PC-9 (cell line): ENCODE data around the gene AGAP1. TPM values are rescaled to one million over a fixed set of nuclear protein-coding genes. Genes with fewer than 3 reads are reported as not detected.

Experiments used
- BruUV-seq: library from RNA; stranded (reverse); fragments of 400-500 nt; replicated peaks from 2 replicates; lab custom pipeline; 2021; lab: Mats Ljungman, UMichigan
- CTCF ChIA-PET: fragments of 300-600 bp; sonication (Branson Sonifier 250); formaldehyde crosslinking; loops from one replicate; lab custom pipeline; 2022; ENCODE audit warnings: antibody characterized with exemption; lab: Charles Lee
- POLR2A ChIA-PET: fragments of 300-600 bp; sonication (Branson Sonifier 250); formaldehyde crosslinking; loops from one replicate; lab custom pipeline; 2022; ENCODE audit warnings: antibody characterized with exemption; ENCODE audit not compliant: unreplicated experiment; lab: Charles Lee
- DNase-seq, 2 experiments: peaks; one replicate each; pipeline versions ENCODE4 v3.0.0 to v3.0.0-alpha.2; 2015 to 2022; ENCODE audit warnings: mixed read lengths in 1 of 2
- H2AFZ ChIP-seq: fragments of 200-600 bp; sonication (generic); 2 replicates; pipeline ENCODE4 v1.8.1; 2017; ENCODE audit warnings: antibody characterized with exemption
- H3F3A ChIP-seq: fragments of 200-600 bp; sonication (generic); 2 replicates; pipeline ENCODE4 v1.8.1; 2017; ENCODE audit warnings: antibody characterized with exemption, mild to moderate bottlenecking, low read depth; ENCODE audit not compliant: insufficient read depth
- H3K27ac ChIP-seq: fragments of 200-600 bp; sonication (generic); 2 replicates; pipeline ENCODE4 v1.6.1; 2016; ENCODE audit warnings: mixed run types
- H3K27me3 ChIP-seq: fragments of 200-600 bp; sonication (generic); 2 replicates; pipeline ENCODE4 v1.6.1; 2016; ENCODE audit warnings: low read depth, mixed run types; ENCODE audit not compliant: insufficient read depth
- H3K36me3 ChIP-seq: fragments of 200-600 bp; sonication (generic); 2 replicates; pipeline ENCODE4 v1.6.1; 2016; ENCODE audit warnings: low read depth, mixed run types
- H3K4me1 ChIP-seq: fragments of 200-600 bp; sonication (generic); replicated peaks from 2 replicates; pipeline ENCODE4 v1.6.1; 2016; ENCODE audit warnings: mixed run types; ENCODE audit not compliant: insufficient read depth
- H3K4me2 ChIP-seq: fragments of 200-600 bp; sonication (generic); 2 replicates; pipeline ENCODE4 v1.6.1; 2017; ENCODE audit warnings: mixed run types
- H3K4me3 ChIP-seq: fragments of 200-600 bp; sonication (generic); 2 replicates; pipeline ENCODE4 v1.6.1; 2016; ENCODE audit warnings: mixed run types
- H3K79me2 ChIP-seq: fragments of 200-600 bp; sonication (generic); 2 replicates; pipeline ENCODE4 v1.6.1; 2017; ENCODE audit warnings: low read depth, mixed run types
- H3K9me2 ChIP-seq: fragments of 200-600 bp; sonication (generic); 2 replicates; pipeline ENCODE4 v1.8.1; 2017; ENCODE audit warnings: mild to moderate bottlenecking; ENCODE audit not compliant: insufficient read depth
- H3K9me3 ChIP-seq: fragments of 200-600 bp; sonication (generic); 2 replicates; pipeline ENCODE4 v1.8.1; 2016; ENCODE audit warnings: low read depth; ENCODE audit not compliant: insufficient read depth
- H4K20me1 ChIP-seq: fragments of 200-600 bp; sonication (generic); 2 replicates; pipeline ENCODE4 v1.8.1; 2017; ENCODE audit not compliant: insufficient read depth
- EZH2 ChIP-seq: fragments of 200-600 bp; sonication (generic); IDR thresholded peaks from 2 replicates; pipeline ENCODE4 v1.8.0; 2017; ENCODE audit warnings: antibody characterized with exemption, low read depth
- intact Hi-C: fragments of 100-400 bp; cut with micrococcal nuclease; formaldehyde crosslinking; loops from one replicate; pipeline ENCODE4 v1.10.0; 2022; ENCODE audit not compliant: unreplicated experiment
- total RNA-seq: library from RNA; stranded (reverse); gene quantifications from 2 replicates; pipeline ENCODE4 v1.2.3, GENCODE V29; 2021
- TF ChIP-seq, protein P1 (sequence below): fragments of 200-600 bp; sonication (generic); conservative IDR thresholded peaks from 2 replicates; pipeline ENCODE4 v1.6.1; 2017; ENCODE audit warnings: mixed run types, antibody characterized with exemption, mild to moderate bottlenecking, moderate library complexity

The AGAP1 gene
- total RNA-seq, 1 experiment from 2014 or later, result 91.4 TPM

DNA sequence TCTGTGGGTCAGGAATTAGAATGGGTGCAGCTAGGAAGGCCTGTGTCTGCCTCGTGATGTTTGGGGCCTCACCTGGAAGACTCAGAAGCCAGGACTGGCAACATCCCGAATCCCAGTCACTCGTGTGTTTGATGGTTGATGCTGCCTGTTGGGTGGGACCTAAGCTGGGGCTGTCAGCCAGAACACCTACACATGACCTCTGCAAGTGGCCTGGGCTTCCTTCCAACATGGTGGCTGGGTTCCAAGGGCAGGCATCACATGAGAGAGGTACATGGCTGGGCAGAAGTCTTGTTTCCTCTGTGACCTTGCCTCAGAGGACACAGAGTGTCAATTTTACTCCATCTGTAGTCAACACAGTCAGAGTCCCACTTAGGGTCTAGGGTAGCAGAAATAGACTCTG lies 496.5 kb downstream of the AGAP1 start:
- no peaks in the 10 kb centered on the region for H3K9me3 ChIP-seq
- H3K79me2 ChIP-seq, result 0 out of 2 replicates have a peak, but pooled peaks cover 4% of the 10 kb centered on the region
- intact Hi-C loops, result no loop called here
- no peaks in the 10 kb centered on the region for H3K9me2 ChIP-seq
- H3K4me3 ChIP-seq, result no peak overlapping the region
- H4K20me1 ChIP-seq, result peaks cover 24% of the 10 kb centered on the region
- no peak overlapping the region for H3K27ac ChIP-seq
- POLR2A ChIA-PET, result no interaction called here
- no peaks in the 10 kb centered on the region for H3K4me1 ChIP-seq
- CTCF ChIA-PET, result interaction anchor here (0.6 kb wide), 1 partner anchor 88 kb away, joined by 3 read pairs; no protein-coding TSS in a partner anchor
- BruUV-seq, result no TSS peak
- no peaks in the 10 kb centered on the region for H3K36me3 ChIP-seq
- no peak for DNase-seq
- no peak overlapping the region for H2AFZ ChIP-seq
- TF ChIP-seq EZH2, result no peak
- H3F3A ChIP-seq, result no peaks in the 10 kb centered on the region
- H3K4me2 ChIP-seq, result no peak overlapping the region
- no peaks in the 10 kb centered on the region for H3K27me3 ChIP-seq

DNA sequence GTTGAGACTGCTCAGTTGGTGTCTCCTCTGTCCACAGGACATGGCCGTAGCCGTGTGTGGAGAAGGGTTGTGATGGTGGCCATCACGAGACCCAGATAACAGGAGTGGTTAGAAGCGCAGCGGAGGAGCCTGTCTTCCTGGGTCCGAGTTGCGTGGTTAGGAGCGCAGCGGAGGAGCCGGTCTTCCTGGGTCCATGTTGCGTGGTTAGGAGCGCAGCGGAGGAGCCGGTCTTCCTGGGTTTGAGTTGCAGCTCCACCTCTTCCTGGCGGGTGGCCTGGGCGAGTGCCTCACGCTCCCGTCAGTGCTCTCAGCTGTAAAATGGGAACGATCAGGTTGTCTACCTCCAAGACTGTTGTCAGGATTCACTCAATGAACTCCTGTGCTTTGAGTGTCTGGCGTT lies 498.2 kb downstream of the AGAP1 start:
- TF ChIP-seq, protein P1, sequence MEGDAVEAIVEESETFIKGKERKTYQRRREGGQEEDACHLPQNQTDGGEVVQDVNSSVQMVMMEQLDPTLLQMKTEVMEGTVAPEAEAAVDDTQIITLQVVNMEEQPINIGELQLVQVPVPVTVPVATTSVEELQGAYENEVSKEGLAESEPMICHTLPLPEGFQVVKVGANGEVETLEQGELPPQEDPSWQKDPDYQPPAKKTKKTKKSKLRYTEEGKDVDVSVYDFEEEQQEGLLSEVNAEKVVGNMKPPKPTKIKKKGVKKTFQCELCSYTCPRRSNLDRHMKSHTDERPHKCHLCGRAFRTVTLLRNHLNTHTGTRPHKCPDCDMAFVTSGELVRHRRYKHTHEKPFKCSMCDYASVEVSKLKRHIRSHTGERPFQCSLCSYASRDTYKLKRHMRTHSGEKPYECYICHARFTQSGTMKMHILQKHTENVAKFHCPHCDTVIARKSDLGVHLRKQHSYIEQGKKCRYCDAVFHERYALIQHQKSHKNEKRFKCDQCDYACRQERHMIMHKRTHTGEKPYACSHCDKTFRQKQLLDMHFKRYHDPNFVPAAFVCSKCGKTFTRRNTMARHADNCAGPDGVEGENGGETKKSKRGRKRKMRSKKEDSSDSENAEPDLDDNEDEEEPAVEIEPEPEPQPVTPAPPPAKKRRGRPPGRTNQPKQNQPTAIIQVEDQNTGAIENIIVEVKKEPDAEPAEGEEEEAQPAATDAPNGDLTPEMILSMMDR, result no peak
- TF ChIP-seq EZH2, result no peak
- ChIA-PET POLR2A (no interaction called here), CTCF (no interaction called here)
- intact Hi-C loops, result no loop called here
- Histone ChIP-seq H3K4me1 (no peaks in the 10 kb centered on the region), H3K9me2 (no peaks in the 10 kb centered on the region), H3K79me2 (no peaks in the 10 kb centered on the region), H2AFZ (no peak overlapping the region), H3F3A (no peaks in the 10 kb centered on the region), H3K27ac (no peak overlapping the region), H3K9me3 (no peaks in the 10 kb centered on the region), H3K4me2 (no peak overlapping the region), H3K36me3 (no peaks in the 10 kb centered on the region), H3K27me3 (no peaks in the 10 kb centered on the region), H3K4me3 (no peak overlapping the region), H4K20me1 (peaks cover 19% of the 10 kb centered on the region)
- no TSS peak for BruUV-seq
- no peak for DNase-seq

DNA sequence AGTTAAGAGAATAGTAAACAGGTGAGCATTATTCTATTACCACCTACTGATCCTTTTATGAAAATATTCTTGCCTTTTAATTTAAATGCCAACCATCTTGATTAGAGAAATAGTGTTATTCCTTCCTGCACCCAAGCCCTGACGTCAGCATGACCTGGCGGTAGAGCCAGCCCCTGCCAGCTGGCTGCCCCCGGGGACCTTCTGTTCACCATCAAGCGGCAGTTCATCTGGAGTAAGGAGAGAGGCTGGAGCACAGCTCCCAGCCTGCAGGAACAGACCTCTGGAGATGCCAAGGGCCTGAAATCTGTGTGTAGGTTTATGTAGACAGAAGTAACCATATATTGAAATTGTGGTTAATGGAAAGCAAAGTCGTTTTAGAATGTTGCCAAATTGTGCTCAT lies 502.6 kb downstream of the AGAP1 start:
- DNase-seq, result no peak
- peaks cover 18% of the 10 kb centered on the region for H4K20me1 ChIP-seq
- BruUV-seq, result no TSS peak
- H3K9me2 ChIP-seq, result no peaks in the 10 kb centered on the region
- no peak overlapping the region for H2AFZ ChIP-seq
- POLR2A ChIA-PET, result no interaction called here
- H3K4me3 ChIP-seq, result no peak overlapping the region
- no peaks in the 10 kb centered on the region for H3K9me3 ChIP-seq
- TF ChIP-seq, protein P1, result no peak
- TF ChIP-seq EZH2, result no peak
- no peak overlapping the region for H3K27ac ChIP-seq
- H3K36me3 ChIP-seq, result no peaks in the 10 kb centered on the region
- no peaks in the 10 kb centered on the region for H3K4me1 ChIP-seq
- CTCF ChIA-PET, result no interaction called here
- no peak overlapping the region for H3K4me2 ChIP-seq
- no peaks in the 10 kb centered on the region for H3K79me2 ChIP-seq
- H3K27me3 ChIP-seq, result no peaks in the 10 kb centered on the region
- no peaks in the 10 kb centered on the region for H3F3A ChIP-seq
- intact Hi-C loops, result no loop called here

DNA sequence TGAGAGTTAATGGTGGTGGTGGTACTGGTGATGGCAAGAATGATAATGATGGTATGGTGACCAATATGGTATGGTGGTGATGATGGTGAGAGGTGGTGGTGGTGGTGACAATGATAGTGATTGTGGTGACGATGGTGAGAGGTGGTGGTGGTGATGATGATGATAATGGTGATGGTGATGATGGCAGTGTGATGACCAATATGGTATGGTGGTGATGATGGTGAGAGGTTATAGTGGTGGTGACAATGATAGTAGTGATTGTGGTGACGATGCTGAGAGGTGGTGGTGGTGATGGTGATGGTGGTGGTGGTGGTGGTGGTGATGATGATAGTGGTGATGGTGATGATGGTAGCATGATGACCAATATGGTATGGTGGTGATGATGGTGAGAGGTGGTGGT lies 505.2 kb downstream of the AGAP1 start:
- no peak for DNase-seq
- Histone ChIP-seq H3K79me2 (no peaks in the 10 kb centered on the region), H4K20me1 (peaks cover 16% of the 10 kb centered on the region; the same call in 1 of the 2 replicates), H3K27me3 (no peaks in the 10 kb centered on the region), H3K4me1 (no peaks in the 10 kb centered on the region), H3K27ac (no peak overlapping the region), H2AFZ (no peak overlapping the region), H3K9me3 (no peaks in the 10 kb centered on the region), H3K4me2 (no peak overlapping the region), H3K36me3 (no peaks in the 10 kb centered on the region), H3F3A (no peaks in the 10 kb centered on the region), H3K4me3 (no peak overlapping the region), H3K9me2 (no peaks in the 10 kb centered on the region)
- ChIA-PET CTCF (no interaction called here), POLR2A (no interaction called here)
- intact Hi-C loops, result no loop called here
- no TSS peak for BruUV-seq
- no peak for TF ChIP-seq EZH2
- TF ChIP-seq, protein P1, result no peak
